GM18505 (cell line): ENCODE measurements around the gene ZFP62.
"Not testable (repeated sequence)": the region's sequence is repeated elsewhere in the genome, so short reads cannot be mapped to it uniquely, and the experiment has no call there.

Source experiments
- ATAC-seq: cut with Tn5 transposase; IDR thresholded peaks from one replicate; pipeline ENCODE4 v1.9.1; 2021; ENCODE audit not compliant: unreplicated experiment
- POLR2A ChIP-seq: IDR thresholded peaks from 4 replicates; pipeline ENCODE4 v1.6.1; 2011; ENCODE audit warnings: borderline replicate concordance; ENCODE audit not compliant: insufficient read depth, insufficient read length; ENCODE audit errors: extremely low read depth

The ZFP62 gene

GRCh38 chr5:180830253-180831138 lies 30.6 kb downstream of the ZFP62 start:
- peak; percentile 52 for ATAC-seq
- peak; percentile 80 for TF ChIP-seq POLR2A

- no peak for ATAC-seq
- TF ChIP-seq POLR2A, result no peak
Measured at GRCh38 chr5:180829726-180830125, 31.4 kb downstream of the ZFP62 start.

- ATAC-seq, result not testable (repeated sequence)
Measured at GRCh38 chr5:180828756-180829531, 32.1 kb downstream of the ZFP62 start.

- not testable (repeated sequence) for ATAC-seq
Measured at GRCh38 chr5:180827374-180827773, 33.7 kb downstream of the ZFP62 start.

- no peak for TF ChIP-seq POLR2A
- no peak for ATAC-seq
Measured at GRCh38 chr5:180825768-180826525, 35.1 kb downstream of the ZFP62 start.

GRCh38 chr5:180824630-180825476 lies 36.2 kb downstream of the ZFP62 start:
- no peak for TF ChIP-seq POLR2A
- ATAC-seq, result no peak

- no peak for TF ChIP-seq POLR2A
- ATAC-seq, result no peak
Measured at GRCh38 chr5:180823940-180824629, 37.0 kb downstream of the ZFP62 start.

- no peak for TF ChIP-seq POLR2A
- ATAC-seq, result no peak
Measured at GRCh38 chr5:180823346-180823745, 37.7 kb downstream of the ZFP62 start.

- no peak for TF ChIP-seq POLR2A
- no peak for ATAC-seq
Measured at GRCh38 chr5:180821538-180821937, 39.5 kb downstream of the ZFP62 start.

- no peak for TF ChIP-seq POLR2A
- peak; percentile 57 for ATAC-seq
Measured at GRCh38 chr5:180820788-180821321, 40.2 kb downstream of the ZFP62 start.

- no peak for TF ChIP-seq POLR2A
- ATAC-seq, result no peak
Measured at GRCh38 chr5:180818677-180819341, 42.3 kb downstream of the ZFP62 start.
